ENCODE data around the gene SUN5.
"Not testable (repeated sequence)": the region's sequence is repeated elsewhere in the genome, so short reads cannot be mapped to it uniquely, and the experiment has no call there.

The SUN5 gene, protein sequence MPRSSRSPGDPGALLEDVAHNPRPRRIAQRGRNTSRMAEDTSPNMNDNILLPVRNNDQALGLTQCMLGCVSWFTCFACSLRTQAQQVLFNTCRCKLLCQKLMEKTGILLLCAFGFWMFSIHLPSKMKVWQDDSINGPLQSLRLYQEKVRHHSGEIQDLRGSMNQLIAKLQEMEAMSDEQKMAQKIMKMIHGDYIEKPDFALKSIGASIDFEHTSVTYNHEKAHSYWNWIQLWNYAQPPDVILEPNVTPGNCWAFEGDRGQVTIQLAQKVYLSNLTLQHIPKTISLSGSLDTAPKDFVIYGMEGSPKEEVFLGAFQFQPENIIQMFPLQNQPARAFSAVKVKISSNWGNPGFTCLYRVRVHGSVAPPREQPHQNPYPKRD

DNA sequence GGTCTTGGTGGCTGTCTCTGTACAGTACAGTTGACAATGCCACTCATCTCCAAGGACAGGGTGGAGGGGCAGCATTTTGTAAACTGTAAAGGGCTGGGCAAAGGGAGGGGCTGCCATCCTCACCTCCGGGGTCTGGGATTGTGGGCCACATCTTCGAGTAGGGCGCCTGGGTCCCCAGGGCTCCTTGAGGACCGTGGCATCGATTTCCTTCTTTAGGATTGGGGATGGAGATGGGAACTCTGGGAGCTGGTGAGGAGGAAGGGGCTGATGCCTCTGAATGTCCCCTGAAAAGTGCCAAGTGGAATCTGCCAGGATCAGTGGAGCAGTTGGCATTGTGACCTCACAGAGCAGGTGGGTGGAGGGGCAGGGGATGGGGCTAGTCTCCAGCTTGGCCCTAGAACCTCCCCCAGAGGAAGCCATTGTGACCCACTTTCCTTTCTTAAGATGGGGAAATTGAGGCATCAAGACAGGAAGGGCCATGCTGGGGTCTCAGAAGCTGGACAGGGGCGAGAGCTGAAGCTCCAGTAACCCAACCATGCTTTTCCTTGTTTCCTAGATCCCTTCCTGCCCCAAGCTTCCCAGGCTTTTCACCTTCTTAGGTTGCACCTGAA, at the start of gene SUN5:
TSS of gene SUN5 (minus strand) at position 293 of the 611 bp plus-strand sequence. CDS start at position 200, 93 bp downstream.
- DNase-seq (ENCODE audit: low read depth): no peak

DNA sequence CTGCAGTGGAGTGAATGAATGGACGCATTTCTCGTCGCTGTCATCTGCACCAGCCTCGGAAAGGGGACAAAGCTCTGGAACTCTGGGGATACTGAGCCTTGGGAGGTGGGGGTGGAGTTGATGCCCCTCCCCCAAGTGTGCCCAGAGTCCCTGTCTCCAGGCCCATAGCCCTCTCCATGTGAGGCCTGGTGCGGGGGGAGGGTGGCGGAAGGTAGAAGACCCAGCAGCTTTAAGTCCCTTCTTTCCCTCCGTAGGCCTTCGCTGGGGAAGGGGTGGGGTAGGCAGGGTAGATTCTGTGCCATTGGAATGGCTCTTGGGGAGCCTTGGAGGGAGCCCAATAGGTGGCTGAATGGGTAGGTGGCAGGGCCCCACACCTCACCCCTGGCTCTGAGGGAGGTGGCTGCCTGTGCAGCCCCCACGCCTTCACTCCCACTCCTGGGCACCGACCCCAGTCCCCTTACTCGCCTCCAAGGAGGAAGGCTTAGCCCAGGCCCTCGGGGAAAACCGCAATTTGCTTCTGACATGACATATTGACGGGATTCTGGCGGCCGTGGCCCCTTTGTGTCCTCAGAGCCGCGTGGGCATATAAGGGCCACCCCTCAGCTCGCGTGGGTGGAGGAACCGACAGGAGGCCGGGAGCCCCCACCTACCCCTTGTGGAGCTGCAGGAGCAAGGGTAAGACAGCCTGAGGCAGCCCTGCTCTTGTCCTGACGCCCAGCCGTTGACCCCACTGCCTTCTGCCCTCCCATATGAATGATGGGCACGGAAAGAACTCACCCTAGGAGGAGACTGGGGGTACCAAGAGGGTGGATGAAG, 49.3 kb upstream of the SUN5 start, which contains the start of gene BPIFB3:
TSS of gene BPIFB3 (plus strand) at position 613 of the 816 bp plus-strand sequence. CDS start 1,533 bp downstream, outside the sequence.
- DNase-seq (ENCODE audit: low read depth): no peak

DNA sequence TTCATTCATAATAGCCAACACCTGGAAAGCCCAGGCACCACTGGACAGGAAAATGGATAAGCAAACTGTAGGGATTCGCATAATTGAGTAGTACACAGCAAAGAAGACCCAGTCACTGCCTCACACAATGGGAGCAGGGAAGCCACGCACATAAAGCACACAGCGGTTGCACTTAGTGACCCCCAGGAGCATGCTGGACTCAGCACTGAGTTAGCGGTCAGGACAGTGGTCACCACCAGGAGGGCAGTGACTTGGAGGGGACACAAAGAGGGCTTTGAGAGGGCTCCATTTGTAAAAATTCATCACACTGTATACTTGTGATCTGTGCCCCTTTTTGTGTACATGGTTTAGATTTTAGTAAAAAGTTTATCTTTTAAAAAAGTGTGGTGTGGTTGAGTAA, 47.1 kb upstream of the SUN5 start:
- no peak for DNase-seq (ENCODE audit: low read depth)

DNA sequence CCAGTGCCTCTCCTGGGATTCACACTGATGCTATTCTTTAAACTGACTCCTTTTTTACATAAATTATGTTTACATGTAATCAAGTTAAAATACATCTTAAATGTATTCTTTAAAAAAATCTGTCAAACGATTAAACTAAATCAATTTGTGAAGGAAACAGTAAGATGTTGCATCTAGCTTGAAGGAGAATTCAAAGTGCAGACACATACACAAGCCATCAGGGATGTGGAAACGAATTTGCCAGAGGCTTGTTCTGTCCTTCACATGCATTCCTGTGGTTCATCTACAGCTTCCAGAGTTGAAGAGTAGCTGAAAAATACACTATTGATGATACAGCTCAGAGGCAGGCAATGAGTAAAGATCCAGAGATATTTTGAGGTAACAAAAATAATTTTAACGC, 42.2 kb upstream of the SUN5 start:
- no peak for DNase-seq (ENCODE audit: low read depth)

DNA sequence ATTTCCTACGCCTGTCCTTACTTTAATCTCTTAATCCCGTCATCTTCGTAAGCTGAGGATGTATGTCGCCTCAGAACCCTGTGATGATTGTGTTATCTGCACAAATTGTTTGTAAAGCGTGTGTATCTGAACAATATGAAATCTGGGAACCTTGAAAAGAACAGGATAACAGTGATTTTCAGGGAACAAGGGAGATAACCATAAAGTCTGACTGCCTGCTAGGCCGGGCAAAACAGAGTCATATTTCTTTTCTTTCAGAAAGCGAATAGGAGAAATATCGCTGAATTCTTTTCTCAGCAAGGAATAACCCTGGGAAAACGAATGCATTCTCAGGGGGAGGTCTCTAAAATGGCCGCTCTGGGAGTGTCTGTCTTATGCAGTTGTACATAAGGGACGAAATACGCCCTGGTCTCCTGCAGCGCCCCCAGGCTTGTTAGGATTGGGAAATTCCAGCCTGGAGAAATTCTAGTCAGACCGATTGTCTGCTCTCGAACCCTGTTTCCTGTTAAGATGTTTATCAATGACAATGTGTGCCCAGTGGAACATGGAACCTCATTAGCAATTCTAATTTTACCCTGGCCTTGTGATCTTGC, 41.0 kb upstream of the SUN5 start:
- DNase-seq (ENCODE audit: low read depth): not testable (repeated sequence)

DNA sequence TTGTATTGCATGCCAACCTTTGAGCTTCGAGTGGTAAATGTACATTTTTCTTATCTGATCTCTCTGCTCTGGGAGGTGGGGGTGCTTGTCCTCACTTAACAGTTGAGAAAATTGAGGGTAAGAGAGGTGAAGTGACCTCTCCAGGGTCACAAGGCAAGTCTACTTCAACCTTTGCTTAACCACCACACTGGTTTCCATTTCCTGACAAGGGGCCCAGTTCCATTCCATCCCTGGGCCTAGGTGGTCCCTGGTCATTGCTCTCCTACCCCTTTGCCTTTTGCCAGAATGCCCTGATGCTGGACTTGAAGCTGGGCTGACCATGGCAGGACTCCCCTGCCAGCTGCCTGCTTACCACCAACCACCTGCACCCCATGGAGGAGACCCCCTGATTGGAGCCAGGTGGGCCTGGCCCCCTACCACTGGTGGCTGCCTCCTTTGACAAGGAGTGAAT, 39.5 kb upstream of the SUN5 start:
- no peak for DNase-seq (ENCODE audit: low read depth)

DNA sequence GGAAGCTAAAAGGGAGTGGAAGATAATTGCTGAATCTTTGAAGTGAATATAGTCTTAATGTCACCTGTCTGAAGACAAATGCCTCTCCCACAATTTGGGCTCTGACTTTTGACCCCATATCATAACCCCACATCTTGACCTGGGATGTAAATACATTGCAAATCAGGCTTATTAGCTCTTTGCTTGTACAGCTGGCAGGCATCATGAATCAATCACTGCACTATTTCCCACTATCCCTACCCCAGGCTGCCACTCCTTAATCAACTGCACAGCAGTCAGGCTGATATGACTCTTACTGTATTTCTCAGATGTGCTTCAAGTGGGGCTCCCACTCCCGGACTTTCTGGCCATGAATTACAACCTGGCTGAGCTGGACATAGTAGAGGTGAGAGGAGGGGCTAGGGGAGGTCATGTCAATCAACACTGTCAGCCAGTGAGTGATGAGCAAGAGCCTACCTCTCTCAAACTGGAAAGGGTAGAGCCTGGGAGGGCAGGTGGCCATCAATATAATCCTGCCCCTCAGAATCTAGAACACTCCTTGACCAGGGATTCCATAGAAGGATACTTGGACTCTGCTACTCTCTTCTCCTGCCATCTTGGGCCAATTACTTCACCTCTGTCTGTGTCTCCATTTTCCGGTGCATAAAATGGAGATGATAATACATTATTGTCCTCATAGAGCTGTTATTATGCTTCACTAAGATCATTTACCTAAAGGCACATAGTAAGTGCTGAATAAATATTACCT, 38.9 kb upstream of the SUN5 start:
- no peak for DNase-seq (ENCODE audit: low read depth)

DNA sequence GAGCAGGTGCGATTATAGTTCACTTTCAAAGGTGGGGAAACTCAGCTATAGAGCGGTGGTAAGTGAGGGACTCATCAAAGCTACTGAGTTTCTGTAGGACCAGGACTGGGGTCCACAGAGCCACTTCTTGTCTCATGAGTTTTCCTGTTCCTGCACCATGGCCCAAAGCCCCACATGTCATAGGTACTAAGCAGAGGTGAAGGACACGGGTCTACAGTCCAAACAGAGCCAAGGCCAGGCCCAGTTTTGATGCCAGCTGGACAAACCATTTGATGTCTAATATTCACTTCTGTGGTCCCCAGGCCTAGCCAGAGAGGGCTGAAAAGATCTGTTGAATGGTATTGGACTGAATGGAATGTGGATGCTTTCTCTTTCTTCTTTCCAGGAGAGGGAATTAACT, 38.2 kb upstream of the SUN5 start:
- DNase-seq (ENCODE audit: low read depth): no peak

DNA sequence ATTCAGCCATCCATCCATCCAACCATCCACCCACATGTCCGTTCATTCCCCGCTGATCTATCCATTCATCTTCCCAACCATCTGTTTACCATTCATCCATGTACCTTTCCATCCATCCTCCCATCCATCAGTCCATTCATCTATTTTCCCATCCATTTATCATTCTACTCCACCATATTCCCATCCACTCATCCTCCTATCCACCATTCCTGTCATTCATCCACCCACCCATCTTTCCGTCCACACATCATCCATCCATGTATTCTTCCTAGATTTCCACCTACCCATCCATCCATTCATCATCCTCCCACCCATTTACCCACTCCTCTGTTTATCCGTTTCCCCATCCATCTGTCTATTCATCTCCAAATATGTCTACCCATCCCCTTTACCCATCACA, 34.0 kb upstream of the SUN5 start:
- no peak for DNase-seq (ENCODE audit: low read depth)

DNA sequence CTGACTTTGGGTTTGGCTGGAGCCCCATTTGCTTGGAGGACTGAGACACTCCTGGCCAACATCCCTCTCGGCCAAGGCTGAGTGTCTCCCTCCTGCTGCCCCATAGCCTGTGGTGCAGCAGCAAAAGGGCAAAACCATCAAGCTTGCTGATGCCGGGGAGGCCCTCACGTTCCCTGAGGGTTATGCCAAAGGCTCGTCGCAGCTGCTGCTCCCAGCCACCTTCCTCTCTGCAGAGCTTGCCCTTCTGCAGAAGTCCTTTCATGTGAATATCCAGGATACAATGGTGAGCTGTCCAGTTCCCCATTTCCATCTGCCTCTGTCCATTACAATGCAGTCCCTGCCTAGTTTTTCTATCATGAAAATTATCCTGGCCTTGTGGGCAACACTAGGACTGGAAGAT, 33.2 kb upstream of the SUN5 start:
- DNase-seq (ENCODE audit: low read depth): no peak

DNA sequence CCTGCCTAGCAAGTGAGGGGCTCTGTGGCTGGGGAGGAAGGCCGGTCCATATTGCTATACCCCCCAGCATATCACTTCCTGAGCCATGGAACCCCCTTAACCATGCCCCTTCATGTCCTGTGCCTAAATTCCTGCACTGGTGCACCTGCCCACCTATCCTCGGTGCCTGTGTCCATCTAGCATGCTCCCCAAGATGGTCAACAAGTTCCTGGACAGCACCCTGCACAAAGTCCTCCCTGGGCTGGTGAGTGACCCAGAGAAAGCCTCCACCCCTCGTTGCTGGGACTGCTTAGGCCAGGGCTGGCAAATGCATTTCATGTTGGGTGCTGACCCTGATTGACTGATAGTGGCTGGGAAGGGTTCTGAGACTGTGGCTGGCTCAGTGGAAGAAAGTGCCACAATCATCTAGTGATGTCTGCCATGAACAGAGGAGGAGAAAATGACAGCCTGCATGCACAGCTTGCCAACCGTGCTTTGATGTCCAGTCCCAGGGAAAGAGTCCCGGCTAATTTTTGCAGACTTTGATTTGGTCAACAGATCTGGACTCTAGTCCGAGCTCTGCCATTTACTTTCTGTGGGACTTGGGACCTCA, 30.8 kb upstream of the SUN5 start:
- DNase-seq (ENCODE audit: low read depth): no peak

DNA sequence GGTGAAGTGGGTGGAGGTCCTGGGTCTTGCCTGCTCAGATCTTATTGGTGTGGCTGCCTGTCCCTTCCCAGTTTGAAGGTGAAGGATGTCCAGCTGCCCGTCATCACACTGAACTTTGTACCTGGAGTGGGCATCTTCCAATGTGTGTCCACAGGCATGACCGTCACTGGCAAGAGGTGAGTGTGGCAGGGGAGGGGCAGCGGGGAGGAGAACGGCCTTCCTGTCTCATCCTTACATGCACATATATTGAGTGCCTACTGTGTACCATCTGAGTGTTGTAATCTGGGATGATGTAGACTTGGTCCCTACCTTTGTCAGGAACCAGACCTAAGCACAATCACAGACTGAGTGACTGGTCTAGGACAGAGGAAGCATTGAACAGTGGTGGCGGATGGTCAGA, 29.9 kb upstream of the SUN5 start:
- DNase-seq (ENCODE audit: low read depth): no peak

DNA sequence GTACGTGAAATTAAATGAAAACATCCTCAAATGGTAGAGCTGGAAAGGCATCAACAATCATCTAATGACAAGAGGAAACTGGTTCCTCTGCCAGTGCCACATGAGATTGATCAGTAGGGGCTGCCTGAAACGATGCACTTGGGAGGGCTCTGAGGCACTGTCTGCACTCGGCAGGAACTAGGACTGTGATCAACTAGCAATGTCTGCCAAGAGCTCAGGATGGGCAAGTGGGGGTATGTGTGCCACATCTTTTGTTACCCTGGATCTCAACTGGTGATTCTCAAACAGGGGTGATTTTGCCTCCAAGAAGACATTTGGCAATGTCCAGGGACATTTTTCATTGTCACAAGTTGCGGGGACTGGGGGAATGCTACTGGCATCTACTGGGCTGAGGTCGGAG, 29.1 kb upstream of the SUN5 start:
- DNase-seq (ENCODE audit: low read depth): no peak

DNA sequence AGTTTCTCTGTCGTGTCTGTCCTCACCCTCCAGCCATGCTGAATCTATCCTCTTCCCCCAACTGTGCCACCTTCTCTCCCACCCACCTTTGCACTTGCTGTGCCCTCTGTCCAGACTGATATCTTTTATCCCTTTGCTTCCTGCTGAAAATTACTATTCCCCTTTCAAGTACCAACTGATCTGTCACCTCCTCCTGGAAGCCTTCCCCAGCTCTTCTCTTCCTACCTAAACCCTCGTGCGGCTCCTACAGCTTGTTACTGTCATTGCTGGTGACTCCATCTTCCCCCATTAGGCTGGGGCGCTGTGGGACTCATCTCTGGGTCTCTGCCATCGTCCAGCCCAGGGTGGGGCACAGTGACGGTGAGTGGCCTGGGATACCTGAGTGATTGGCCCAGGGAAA, 28.3 kb upstream of the SUN5 start:
- no peak for DNase-seq (ENCODE audit: low read depth)

DNA sequence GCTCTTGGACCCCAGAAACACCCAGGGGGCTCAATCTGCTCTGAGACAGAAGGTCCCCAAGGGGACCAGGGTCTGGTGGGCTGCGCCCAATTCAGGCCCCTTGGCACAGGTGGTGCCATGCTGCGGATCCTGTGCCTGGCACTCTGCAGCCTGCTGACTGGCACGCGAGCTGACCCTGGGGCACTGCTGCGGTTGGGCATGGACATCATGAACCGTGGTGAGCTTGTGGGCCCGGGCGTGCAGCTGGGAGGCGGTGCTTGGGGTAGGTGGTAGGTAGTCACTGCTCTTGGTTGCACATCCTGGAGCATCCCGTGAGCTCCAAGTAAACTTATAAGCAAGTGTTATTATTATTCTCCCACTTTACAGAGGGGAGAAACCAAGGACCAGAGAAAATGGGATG, 27.3 kb upstream of the SUN5 start, which contains the start of gene BPIFB6:
TSS of gene BPIFB6 (plus strand) at position 118 of the 400 bp plus-strand sequence. CDS start at position 118, 0 bp downstream.
- DNase-seq (ENCODE audit: low read depth): no peak

DNA sequence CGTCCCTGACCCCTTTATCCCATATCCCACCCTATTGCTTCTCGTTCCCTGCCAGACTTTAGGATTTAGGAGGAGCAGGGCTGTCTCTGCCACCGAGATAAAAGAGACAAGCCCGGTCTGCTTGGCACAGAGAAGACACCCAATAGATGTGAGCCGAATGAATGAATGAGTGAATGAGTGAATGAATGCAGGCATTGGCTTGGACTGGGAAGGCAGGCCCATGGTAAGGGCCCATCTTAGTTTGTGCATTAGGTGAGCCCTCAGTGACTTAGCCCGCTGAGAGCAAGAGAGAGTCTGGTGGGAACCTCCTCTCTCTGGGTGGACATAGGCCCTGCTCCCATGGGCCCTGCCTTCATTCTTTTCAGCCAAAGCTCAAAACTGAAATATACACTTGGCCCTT, 26.3 kb upstream of the SUN5 start:
- no peak for DNase-seq (ENCODE audit: low read depth)

DNA sequence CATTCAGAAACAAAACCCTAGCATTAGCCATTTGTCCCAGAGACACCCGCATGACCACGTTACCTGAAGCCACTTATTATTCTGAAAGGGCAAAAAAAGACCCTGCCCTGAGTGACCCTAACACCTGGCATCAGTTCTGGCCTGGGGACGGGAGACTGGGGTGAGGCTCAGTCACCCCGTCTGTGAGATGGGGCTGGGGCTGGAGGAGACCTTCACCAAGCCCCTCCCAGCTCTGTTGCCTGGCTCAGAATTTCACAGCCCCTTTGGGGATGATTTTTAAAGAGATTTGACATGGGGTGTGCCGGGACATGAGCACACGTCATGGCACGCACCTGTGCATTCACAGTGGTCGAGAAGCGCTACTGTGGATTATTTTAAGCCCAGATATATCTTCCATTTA, 25.8 kb upstream of the SUN5 start:
- no peak for DNase-seq (ENCODE audit: low read depth)

DNA sequence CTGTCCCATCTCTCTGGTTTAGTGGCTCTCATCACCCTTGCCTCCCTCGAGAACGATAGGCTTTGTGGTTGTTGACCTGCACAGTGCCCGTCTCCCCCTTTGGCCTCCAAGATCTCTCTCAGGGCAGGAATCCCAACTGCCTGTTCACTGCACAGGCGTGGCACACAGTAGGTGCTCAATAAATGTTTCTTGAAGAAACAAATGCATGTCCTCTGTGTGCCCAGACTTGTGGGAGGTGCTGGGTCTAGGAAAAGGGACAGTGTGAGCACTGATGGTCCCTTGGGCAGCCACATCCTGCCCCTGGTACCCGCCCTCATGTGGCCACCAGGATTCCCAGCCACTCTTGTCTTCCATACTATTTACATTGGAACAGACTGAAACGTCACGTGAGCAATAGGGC, 24.6 kb upstream of the SUN5 start:
- no peak for DNase-seq (ENCODE audit: low read depth)

DNA sequence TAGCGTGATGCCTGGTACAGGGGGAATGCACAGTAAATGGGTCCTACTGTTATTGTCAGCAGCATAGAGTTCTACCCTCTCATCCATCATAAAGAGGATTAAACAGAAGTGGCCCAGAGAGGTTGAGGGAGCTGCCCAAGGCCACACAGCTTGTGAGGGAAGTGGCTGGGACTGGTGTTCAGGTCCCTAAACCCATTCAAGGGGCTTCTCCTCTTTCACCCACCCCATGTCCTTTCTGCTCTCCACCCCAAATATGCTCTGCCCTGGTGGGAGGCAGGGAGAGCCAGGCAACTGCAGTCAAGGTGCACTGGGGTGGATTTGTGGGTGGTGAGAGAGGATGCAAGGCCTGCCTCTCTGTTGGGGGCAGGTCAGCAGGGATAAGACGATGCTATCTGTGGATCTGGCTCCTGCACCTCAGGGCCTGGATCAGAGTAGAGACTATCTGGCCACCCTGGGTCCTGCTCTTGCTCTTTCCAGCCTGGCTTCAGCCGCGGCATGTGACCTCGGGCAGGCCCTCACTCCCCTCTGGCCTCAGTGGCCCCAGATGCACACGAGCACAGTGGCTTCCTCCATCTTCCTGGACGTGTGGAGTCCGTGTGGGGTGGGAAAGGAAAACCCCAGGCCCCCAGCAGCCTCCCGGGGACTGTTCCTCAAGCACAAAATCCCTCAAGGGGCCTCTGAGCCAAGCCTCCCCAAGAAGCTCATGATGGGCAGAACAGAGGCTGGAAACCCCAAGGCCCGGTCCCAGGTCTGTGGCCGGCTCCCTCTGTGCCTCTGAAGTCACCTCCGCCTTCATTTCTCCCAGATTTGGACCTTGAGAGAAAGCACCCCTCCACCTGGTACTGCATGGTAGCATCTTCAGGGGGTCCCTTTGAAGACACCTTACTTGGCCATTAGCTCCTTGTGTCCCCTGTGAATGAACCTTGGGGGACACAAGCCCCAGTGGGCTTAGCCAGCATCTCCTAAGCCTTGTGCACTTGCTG, 23.8 kb upstream of the SUN5 start:
- no peak for DNase-seq (ENCODE audit: low read depth)
